SU-DHL-6 (cell line): ENCODE results near the gene FBXW7.

Experiments used
- H2AFZ ChIP-seq: fragments of 200-600 bp; sonication (generic); 2 replicates; pipeline ENCODE4 v1.6.1; 2014; ENCODE audit warnings: low read depth, mild to moderate bottlenecking, moderate library complexity, mixed read lengths, antibody characterized with exemption, low read length; ENCODE audit not compliant: severe bottlenecking
- H3F3A ChIP-seq: fragments of 200-600 bp; shearing (Covaris generic); 2 replicates; pipeline ENCODE4 v1.6.0; 2016; ENCODE audit warnings: antibody characterized with exemption, mild to moderate bottlenecking; ENCODE audit not compliant: insufficient read depth
- H3K27ac ChIP-seq: fragments of 200-600 bp; sonication (generic); 2 replicates; pipeline ENCODE4 v1.5.1; 2016; ENCODE audit warnings: low read depth, mild to moderate bottlenecking, low read length, moderate library complexity, mixed read lengths
- H3K27me3 ChIP-seq: fragments of 200-600 bp; sonication (generic), shearing (Covaris generic); 2 replicates; pipeline ENCODE4 v1.6.0; 2014; ENCODE audit warnings: mild to moderate bottlenecking, low read length
- H3K36me3 ChIP-seq: fragments of 200-600 bp; sonication (generic); 2 replicates; pipeline ENCODE4 v1.6.1; 2014; ENCODE audit warnings: mild to moderate bottlenecking, low read length, mixed read lengths
- H3K4me2 ChIP-seq: fragments of 300-600, 200-600 bp; shearing (Covaris generic), sonication (generic); 2 replicates; pipeline ENCODE4 v1.6.0; 2014; ENCODE audit warnings: low read length, low read depth, mild to moderate bottlenecking; ENCODE audit not compliant: poor library complexity, severe bottlenecking
- H3K4me3 ChIP-seq: fragments of 200-600 bp; sonication (generic); 2 replicates; pipeline ENCODE4 v1.5.1; 2014; ENCODE audit warnings: antibody characterized with exemption, low read length, mild to moderate bottlenecking, mixed read lengths; ENCODE audit not compliant: insufficient read depth, poor library complexity, severe bottlenecking
- H3K79me2 ChIP-seq: fragments of 200-600 bp; sonication (generic); 2 replicates; pipeline ENCODE4 v1.6.1; 2014; ENCODE audit warnings: mild to moderate bottlenecking, low read length, moderate library complexity; ENCODE audit not compliant: insufficient read depth
- H3K9ac ChIP-seq: fragments of 200-600 bp; sonication (generic); 2 replicates; pipeline ENCODE4 v1.7.0; 2014; ENCODE audit warnings: mild to moderate bottlenecking, low read length
- H3K9me2 ChIP-seq: fragments of 200-600 bp; sonication (generic); replicated peaks from 2 replicates; pipeline ENCODE4 v1.6.1; 2014; ENCODE audit warnings: low read length; ENCODE audit not compliant: insufficient read depth
- H3K9me3 ChIP-seq: fragments of 200-600 bp; sonication (generic); 2 replicates; pipeline ENCODE4 v1.6.1; 2014; ENCODE audit warnings: low read length, mixed read lengths; ENCODE audit not compliant: insufficient read depth
- H4K20me1 ChIP-seq: fragments of 200-600 bp; sonication (generic); 2 replicates; pipeline ENCODE4 v1.6.1; 2014; ENCODE audit warnings: low read depth, mild to moderate bottlenecking, antibody characterized with exemption, low read length, moderate library complexity, mixed read lengths
- EZH2phosphoT487 ChIP-seq: fragments of 200-600 bp; sonication (generic), shearing (Covaris generic); conservative IDR thresholded peaks from 2 replicates; pipeline ENCODE4 v1.6.1; 2018; ENCODE audit warnings: mild to moderate bottlenecking, antibody characterized with exemption, low read length, moderate library complexity, mixed read lengths
- TF ChIP-seq, protein P1 (sequence below): fragments of 200-600 bp; sonication (generic); IDR thresholded peaks from one replicate; pipeline ENCODE4 v1.5.1; 2017; ENCODE audit warnings: antibody characterized with exemption, mild to moderate bottlenecking, low read length, moderate library complexity; ENCODE audit not compliant: insufficient read depth, poor library complexity, severe bottlenecking

FBXW7 gene

DNA sequence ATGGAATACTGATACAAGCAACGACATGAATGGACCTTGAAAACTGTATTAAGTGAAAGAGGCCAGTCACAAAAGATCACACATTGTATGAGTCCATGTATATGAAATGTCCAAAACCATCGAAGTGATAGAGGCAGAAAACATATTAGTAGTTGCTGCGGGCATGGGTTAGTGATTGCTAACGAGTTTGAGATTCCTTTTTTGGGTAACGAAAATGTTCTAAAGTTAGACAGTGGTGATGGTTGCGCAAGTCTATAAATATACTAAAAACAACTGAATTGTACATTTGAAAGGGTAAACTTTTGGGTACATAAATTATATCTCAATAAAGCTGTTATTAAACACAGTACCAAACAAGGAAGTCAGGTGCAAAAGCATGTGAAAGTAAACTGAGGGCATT, 234.5 kb downstream of the FBXW7 start:
- no peak overlapping the region for H3K27ac ChIP-seq
- no peaks in the 10 kb centered on the region for H3K79me2 ChIP-seq
- TF ChIP-seq, protein P1, sequence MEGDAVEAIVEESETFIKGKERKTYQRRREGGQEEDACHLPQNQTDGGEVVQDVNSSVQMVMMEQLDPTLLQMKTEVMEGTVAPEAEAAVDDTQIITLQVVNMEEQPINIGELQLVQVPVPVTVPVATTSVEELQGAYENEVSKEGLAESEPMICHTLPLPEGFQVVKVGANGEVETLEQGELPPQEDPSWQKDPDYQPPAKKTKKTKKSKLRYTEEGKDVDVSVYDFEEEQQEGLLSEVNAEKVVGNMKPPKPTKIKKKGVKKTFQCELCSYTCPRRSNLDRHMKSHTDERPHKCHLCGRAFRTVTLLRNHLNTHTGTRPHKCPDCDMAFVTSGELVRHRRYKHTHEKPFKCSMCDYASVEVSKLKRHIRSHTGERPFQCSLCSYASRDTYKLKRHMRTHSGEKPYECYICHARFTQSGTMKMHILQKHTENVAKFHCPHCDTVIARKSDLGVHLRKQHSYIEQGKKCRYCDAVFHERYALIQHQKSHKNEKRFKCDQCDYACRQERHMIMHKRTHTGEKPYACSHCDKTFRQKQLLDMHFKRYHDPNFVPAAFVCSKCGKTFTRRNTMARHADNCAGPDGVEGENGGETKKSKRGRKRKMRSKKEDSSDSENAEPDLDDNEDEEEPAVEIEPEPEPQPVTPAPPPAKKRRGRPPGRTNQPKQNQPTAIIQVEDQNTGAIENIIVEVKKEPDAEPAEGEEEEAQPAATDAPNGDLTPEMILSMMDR = no peak
- no peak for TF ChIP-seq EZH2phosphoT487
- H3K9me2 ChIP-seq = no peaks in the 10 kb centered on the region
- H3K27me3 ChIP-seq = no peaks in the 10 kb centered on the region
- H4K20me1 ChIP-seq = no peaks in the 10 kb centered on the region
- no peak overlapping the region for H3K9ac ChIP-seq
- H3K9me3 ChIP-seq = no peaks in the 10 kb centered on the region
- no peaks in the 10 kb centered on the region for H3F3A ChIP-seq
- H3K4me3 ChIP-seq = no peak overlapping the region
- no peak overlapping the region for H2AFZ ChIP-seq
- H3K4me2 ChIP-seq = no peak overlapping the region
- H3K36me3 ChIP-seq = no peaks in the 10 kb centered on the region

DNA sequence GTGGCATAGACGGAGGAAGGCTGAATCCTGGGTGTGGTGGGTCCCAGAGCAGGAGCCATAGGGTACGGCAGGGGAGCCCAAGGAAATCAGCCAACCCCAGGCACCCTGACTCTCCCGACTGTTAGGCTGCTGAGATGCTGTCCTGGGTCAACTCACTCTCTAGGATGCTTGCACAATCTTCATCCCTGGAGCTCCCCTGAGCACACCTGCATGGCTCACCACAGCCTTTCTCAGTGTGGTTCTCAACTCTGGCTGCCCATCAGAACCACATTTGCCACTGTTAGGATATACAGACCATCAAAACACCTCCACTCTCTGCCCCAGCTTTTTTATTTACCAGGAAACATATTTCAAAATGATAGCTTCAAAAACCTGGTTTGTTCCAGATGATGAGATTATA, 236.3 kb downstream of the FBXW7 start:
- H3K9ac ChIP-seq = no peak overlapping the region
- no peaks in the 10 kb centered on the region for H3K36me3 ChIP-seq
- no peaks in the 10 kb centered on the region for H4K20me1 ChIP-seq
- H3F3A ChIP-seq = no peaks in the 10 kb centered on the region
- no peaks in the 10 kb centered on the region for H3K9me2 ChIP-seq
- no peak overlapping the region for H3K4me3 ChIP-seq
- no peak overlapping the region for H3K4me2 ChIP-seq
- no peak overlapping the region for H2AFZ ChIP-seq
- H3K79me2 ChIP-seq = no peaks in the 10 kb centered on the region
- no peaks in the 10 kb centered on the region for H3K27me3 ChIP-seq
- H3K9me3 ChIP-seq = no peaks in the 10 kb centered on the region
- H3K27ac ChIP-seq = no peak overlapping the region
- TF ChIP-seq, protein P1 = no peak
- no peak for TF ChIP-seq EZH2phosphoT487

DNA sequence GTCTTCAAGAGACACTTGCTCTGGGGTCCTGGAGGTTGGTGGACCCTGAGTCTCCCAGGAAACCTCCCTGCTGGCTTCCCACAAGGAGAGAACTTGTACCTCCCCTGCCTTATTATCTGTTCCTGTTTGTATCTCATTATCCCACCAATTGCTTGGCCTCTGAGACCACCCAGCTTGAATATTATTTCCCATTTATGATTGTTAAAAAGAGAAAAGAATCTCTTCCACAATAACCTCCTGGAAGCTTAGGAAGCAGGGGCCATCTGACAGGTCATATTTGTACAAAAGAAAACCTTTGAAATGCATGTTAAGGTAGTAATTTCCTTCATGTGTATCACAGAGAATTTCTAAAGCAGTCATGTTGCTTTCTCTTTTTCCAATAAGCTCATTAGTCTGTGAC, 239.5 kb downstream of the FBXW7 start:
- Histone ChIP-seq H3K9me3 (no peaks in the 10 kb centered on the region), H3K4me2 (no peak overlapping the region), H3K36me3 (no peaks in the 10 kb centered on the region), H2AFZ (no peak overlapping the region), H3K9ac (no peak overlapping the region), H3K27ac (no peak overlapping the region), H3K79me2 (no peaks in the 10 kb centered on the region), H3K4me3 (no peak overlapping the region), H4K20me1 (no peaks in the 10 kb centered on the region), H3K9me2 (no peaks in the 10 kb centered on the region), H3K27me3 (no peaks in the 10 kb centered on the region), H3F3A (no peaks in the 10 kb centered on the region)
- TF ChIP-seq EZH2phosphoT487 = no peak
- TF ChIP-seq, protein P1 = no peak
